GM19035 (cell line): ENCODE results near the gene SIDT2.
"Not testable (repeated sequence)": the region's sequence is repeated elsewhere in the genome, so short reads cannot be mapped to it uniquely, and the experiment has no call there.

Experiments used
- ATAC-seq: cut with Tn5 transposase; IDR thresholded peaks from one replicate; pipeline ENCODE4 v1.9.1; 2021; ENCODE audit not compliant: unreplicated experiment

The SIDT2 gene

GRCh38 chr11:117202386-117203068, 24.0 kb downstream of the SIDT2 start:
- no peak for ATAC-seq

GRCh38 chr11:117203069-117203407, 24.5 kb downstream of the SIDT2 start:
- ATAC-seq = no peak

DNA sequence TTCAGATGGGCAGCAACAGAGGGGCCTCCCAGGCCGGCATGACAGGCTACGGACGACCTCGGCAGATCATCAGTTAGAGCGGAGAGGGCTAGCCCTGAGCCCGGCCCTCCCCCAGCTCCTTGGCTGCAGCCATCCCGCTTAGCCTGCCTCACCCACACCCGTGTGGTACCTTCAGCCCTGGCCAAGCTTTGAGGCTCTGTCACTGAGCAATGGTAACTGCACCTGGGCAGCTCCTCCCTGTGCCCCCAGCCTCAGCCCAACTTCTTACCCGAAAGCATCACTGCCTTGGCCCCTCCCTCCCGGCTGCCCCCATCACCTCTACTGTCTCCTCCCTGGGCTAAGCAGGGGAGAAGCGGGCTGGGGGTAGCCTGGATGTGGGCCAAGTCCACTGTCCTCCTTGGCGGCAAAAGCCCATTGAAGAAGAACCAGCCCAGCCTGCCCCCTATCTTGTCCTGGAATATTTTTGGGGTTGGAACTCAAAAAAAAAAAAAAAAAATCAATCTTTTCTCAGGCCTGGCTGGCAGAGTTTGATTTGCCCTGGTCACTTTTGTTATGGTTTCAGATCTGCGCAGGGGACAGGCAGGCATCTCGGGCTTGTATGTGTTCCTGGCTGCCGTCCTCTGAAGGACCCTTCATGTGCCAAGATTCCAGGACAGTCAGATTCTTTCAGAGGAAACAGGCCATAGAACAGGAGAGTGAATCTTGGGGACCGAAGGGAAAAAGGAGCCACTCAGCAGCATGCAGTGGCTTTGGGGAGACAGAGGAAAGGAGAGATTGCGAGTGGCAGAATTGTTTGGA, 25.9 kb downstream of the SIDT2 start:
- ATAC-seq = no peak

DNA sequence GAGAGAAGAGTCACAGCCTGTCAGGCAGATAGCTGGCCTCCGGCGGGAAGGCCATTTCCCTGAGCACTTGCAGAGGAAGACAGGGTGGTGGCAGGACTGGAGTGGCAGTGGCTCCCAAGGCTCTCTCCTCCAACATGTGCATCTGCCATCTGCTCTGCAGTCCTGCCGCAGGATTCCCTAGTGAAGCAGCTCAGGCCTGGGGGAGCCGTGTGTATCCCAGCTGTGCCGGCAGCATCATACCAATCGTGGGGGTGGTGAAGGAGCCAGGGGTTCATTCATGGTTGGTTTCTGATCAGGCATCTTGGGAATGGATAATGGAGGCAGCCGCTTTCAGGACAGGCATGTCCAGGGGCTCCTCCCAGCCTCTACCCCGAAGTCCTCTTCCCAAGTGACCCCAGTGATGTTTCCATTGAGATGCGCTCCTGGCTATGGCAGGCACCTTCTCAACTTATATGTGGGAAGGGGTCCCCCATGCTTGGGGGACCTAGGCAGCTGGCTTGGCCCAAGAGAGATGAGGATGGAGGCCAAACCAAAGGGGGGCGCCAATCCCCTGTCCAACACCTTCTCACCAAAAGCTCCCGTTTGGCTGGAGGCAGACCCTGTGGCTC, 26.8 kb downstream of the SIDT2 start:
- no peak for ATAC-seq

DNA sequence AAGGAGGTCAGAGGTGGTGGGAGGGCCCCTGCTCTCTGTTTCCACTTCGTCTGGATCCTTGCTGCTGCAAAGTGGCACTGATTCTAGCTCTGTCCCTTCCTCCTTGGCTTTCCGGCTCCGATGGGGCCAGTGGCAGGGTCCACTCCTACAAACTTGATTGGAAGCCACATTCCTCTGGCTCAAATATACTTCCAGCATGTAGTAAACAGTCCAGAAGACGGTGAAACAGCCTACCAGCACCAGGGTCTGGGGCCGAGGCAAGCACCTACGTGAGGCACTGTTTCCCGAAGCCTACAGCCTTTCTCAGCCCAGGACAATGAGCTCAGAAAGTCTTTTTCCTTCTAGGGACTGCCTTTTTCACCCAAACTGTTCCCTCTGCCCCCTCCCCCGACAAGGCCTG, 27.6 kb downstream of the SIDT2 start:
- ATAC-seq = not testable (repeated sequence)

GRCh38 chr11:117206859-117207258, 28.3 kb downstream of the SIDT2 start:
- not testable (repeated sequence) for ATAC-seq

DNA sequence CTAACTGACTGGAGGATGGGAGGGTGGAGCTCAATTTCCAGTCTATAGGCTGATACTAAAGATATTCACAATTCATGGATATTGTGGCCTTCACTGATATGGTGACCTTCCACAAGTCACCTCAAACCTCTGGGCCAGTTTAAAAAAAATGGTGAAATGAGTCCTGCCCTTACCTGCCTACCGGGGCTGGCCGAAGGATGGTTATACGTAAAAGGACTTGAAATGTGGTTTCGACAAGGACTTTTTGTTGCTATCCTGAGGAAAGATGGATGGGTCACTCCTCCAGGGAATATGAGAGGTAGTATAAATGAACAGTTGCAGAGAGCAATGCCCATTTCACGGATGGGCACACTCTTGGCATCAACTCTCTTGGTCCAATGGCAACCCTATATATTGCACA, 28.9 kb downstream of the SIDT2 start:
- not testable (repeated sequence) for ATAC-seq

GRCh38 chr11:117208710-117209109, 30.2 kb downstream of the SIDT2 start:
- not testable (repeated sequence) for ATAC-seq

DNA sequence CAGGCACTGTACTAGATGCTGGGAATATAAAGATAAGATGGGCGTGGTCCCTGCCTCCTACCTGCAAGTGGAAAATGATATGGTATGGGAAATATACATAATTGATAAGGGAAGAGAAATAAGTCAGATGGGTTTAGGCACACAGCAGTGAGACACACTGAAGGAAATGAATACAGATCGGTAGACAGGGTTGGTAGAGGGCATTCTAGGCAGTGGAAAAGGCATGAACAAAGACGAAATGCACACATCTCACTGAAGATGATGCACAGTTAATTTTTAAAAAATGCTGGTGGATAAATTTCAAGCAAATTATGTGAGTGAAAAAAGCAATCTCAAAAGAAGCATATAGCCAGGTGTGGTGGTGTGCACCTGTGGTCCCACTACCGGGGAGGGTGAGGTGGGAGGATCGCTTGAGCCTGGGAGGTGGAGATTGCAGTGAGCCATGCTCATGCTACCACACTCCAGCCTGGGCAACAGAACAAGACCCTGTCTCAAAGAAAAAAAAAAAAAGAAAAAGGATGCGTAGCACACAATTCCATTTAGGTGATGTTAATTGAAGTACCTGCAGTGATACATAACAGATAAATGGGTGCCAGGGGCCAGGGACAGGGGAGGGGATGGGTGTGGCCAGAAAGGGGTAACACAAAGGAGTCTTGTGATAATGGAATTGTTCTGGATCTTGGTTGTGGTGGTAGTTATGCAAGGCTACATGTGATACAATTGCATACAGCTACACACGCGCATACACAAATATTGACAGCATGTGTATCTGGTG, 31.0 kb downstream of the SIDT2 start:
- ATAC-seq = not testable (repeated sequence)

GRCh38 chr11:117210620-117211019, 32.1 kb downstream of the SIDT2 start:
- ATAC-seq = no peak

GRCh38 chr11:117212697-117213355, 34.3 kb downstream of the SIDT2 start:
- ATAC-seq = no peak

GRCh38 chr11:117214404-117215110, 36.0 kb downstream of the SIDT2 start:
- ATAC-seq = no peak

GRCh38 chr11:117217141-117218084, 38.9 kb downstream of the SIDT2 start:
- ATAC-seq = no peak

- ATAC-seq = no peak
Measured at GRCh38 chr11:117218133-117218915, 39.8 kb downstream of the SIDT2 start.

DNA sequence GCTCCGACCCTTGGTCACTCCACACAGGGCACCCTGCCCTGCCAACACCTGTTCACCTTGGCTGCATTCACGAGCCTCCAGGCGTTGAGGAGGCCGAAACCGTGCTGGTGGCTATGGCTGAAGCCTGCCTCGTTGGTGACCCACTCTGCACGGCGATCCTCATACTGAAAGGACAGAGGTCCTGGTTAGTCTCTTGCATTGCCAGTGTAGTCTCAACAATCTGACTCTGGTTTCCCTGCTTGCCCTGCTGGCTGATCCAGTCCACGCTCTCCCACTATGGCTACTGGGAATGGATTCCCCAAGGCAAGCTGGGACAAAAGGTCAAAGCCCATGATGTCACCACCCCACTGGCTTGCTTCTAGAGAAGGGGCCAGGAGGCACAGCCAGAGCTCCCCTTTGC, 40.5 kb downstream of the SIDT2 start:
- no peak for ATAC-seq

DNA sequence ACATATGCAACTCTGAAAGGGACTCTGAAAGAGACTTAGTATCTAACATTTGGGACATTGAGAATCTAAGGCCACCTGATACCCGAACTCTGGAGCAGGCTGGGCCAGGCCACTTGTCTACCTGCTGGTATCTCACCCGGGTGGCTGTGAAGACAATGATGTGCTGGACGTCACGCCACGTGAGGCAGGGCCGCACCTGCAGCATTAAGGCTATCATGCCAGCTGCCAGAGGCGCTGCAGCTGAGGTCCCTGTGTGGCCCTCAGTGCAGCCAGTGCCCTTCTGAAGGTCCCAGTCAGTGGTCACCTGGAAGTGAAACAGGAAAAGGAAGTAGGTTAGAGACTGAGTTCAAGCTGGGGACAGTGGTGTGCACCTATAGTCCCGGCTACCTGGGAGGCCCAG, 40.9 kb downstream of the SIDT2 start:
- ATAC-seq = no peak

- no peak for ATAC-seq
Measured at GRCh38 chr11:117219995-117220394, 41.5 kb downstream of the SIDT2 start.

GRCh38 chr11:117220568-117220967, 42.0 kb downstream of the SIDT2 start:
- no peak for ATAC-seq
